Thyroid gland (tissue), 4 donors: ENCODE data around the gene ZNF791.

Experiments
- CTCF ChIP-seq, 6 experiments: fragments of 200-600 bp in 3 of 6; fragments of 450-650 bp in 3 of 6; sonication (generic) in 3 of 6; IDR thresholded peaks; one replicate each; pipeline ENCODE4 v1.5.1; 2016 to 2019; ENCODE audit warnings: antibody characterized with exemption in 6 of 6, mild to moderate bottlenecking in 2 of 6, inconsistent platforms in 1 of 6, moderate library complexity in 1 of 6
- POLR2A ChIP-seq, 2 donors: fragments of 450-650 bp; IDR thresholded peaks; one replicate each; pipeline ENCODE4 v1.6.1; 2017; ENCODE audit warnings: antibody characterized with exemption in 2 of 2, mild to moderate bottlenecking in 2 of 2, moderate library complexity in 1 of 2

DNA sequence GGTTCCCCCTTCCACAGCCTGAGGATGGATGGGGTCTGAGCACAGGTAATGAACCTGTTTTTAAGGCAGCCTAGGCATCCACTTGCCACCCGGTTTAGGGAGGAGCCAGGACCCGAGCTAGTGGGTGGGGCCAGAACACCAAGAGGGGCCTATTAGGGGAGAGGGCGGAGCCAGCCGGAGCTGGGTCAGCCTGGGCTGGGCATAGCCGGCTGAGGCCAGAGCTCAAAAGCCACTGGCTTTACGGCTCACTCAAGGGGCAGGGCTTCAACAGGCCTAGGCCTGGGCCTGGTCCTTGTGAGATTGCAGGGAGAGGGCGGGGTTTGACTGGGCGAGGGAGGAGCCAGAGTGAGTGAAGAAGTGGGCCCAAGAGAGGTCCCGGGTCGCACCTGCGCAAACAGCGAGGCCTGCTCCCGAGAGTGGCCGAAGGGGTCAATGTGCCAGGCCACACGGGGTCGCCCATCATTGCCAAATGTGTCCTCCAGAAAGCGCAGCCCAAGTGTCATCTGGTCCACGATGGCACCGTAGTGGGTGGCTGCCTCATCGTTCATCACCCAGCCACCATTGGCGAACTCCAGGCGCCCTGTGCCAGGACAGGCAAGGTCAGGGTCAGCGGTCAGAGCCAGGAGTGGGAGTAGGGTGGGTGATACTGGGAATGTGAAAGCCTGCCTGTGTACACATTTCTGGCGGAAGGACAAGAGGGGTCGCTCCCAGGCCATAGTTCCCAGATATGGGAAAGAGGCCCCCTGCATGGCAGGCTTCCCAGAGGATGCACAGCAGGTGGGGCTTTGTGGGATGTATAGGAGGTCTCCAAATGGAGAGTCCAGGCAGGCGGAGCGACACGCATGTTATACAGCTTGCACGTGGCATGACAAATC lies 53.9 kb downstream of the ZNF791 start:
- TF ChIP-seq CTCF (IDR thresholded peaks at IDR 0.05) (no peak), POLR2A (IDR thresholded peaks at IDR 0.05) (no peak)
